ENCODE results near the gene PRRC2B. TPM values are rescaled to one million over a fixed set of nuclear protein-coding genes. Genes with fewer than 3 reads are reported as not detected.

PRRC2B gene
- total and polyA plus RNA-seq, 2 experiments from 2014 or later, result 48.2 to 118 TPM

- H3K36me3 ChIP-seq (replicated peaks; ENCODE audit: insufficient read depth, low read depth), result no peaks in the 10 kb centered on the region
- peaks cover 13% of the 10 kb centered on the region for H4K20me1 ChIP-seq (ENCODE audit: insufficient read depth, poor library complexity, severe bottlenecking)
- H2AFZ ChIP-seq, result no peak overlapping the region
- no peak overlapping the region for H3K27ac ChIP-seq
- no peaks in the 10 kb centered on the region for H3K9me2 ChIP-seq (replicated peaks; ENCODE audit: insufficient read depth)
- no peak overlapping the region for H3K4me3 ChIP-seq
- no peaks in the 10 kb centered on the region for H3K9me3 ChIP-seq (ENCODE audit: low read depth)
- no peak for TF ChIP-seq CTCF (IDR thresholded peaks at IDR 0.05; ENCODE audit: poor library complexity)
- no peak for TF ChIP-seq EZH2phosphoT487 (IDR thresholded peaks at IDR 0.05; ENCODE audit: low read depth, severe bottlenecking, unreplicated experiment)
- TF ChIP-seq EZH2 (IDR thresholded peaks at IDR 0.05; ENCODE audit: borderline replicate concordance), result no peak
- no peaks in the 10 kb centered on the region for H3K4me1 ChIP-seq (ENCODE audit: insufficient read depth)
- H3K4me2 ChIP-seq, result no peak overlapping the region
- no peak for DNase-seq (ENCODE audit: low spot score)
- no peaks in the 10 kb centered on the region for H3K27me3 ChIP-seq
- WGBS (ENCODE audit: low lambda C conversion rate, missing lambda C conversion rate), result 93% methylated on average over 14 of the region's 14 CpGs
- H3K79me2 ChIP-seq, result peaks cover 8% of the 10 kb centered on the region
Observed at GRCh38 chr9:131487621-131488031, 93.7 kb downstream of the PRRC2B start.

DNA sequence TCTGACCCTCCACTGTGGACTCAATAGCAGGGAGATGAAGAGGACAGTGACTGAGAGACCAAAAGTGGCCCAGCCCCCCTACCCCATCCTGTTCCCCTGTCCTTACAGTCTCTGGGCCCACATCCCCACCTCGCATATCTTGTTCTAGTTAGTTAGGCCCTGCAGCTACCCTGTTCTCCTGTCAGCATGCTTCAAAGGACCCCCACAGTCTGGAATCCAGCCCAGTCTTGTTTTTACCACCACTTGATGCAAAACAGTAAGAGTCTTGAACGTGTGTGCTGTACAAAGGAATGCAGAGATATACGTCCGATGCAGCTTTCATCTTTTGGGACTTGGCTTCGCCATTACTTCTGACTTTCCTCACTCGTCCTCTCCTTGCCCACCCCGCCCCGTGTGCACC lies 96.6 kb downstream of the PRRC2B start:
- H2AFZ ChIP-seq, result no peak overlapping the region
- H3K27me3 ChIP-seq, result no peaks in the 10 kb centered on the region
- no peaks in the 10 kb centered on the region for H3K36me3 ChIP-seq (replicated peaks; ENCODE audit: insufficient read depth, low read depth)
- no peaks in the 10 kb centered on the region for H3K4me1 ChIP-seq (ENCODE audit: insufficient read depth)
- no peak for DNase-seq (ENCODE audit: low spot score)
- 85% methylated on average over 7 of the region's 8 CpGs for WGBS (ENCODE audit: low lambda C conversion rate, missing lambda C conversion rate)
- peaks cover 13% of the 10 kb centered on the region for H4K20me1 ChIP-seq (ENCODE audit: insufficient read depth, poor library complexity, severe bottlenecking)
- peaks cover 8% of the 10 kb centered on the region for H3K79me2 ChIP-seq
- H3K4me2 ChIP-seq, result no peak overlapping the region
- no peak overlapping the region for H3K4me3 ChIP-seq
- TF ChIP-seq CTCF (IDR thresholded peaks at IDR 0.05; ENCODE audit: poor library complexity), result no peak
- TF ChIP-seq EZH2phosphoT487 (IDR thresholded peaks at IDR 0.05; ENCODE audit: low read depth, severe bottlenecking, unreplicated experiment), result no peak
- H3K27ac ChIP-seq, result no peak overlapping the region
- no peaks in the 10 kb centered on the region for H3K9me3 ChIP-seq (ENCODE audit: low read depth)
- H3K9me2 ChIP-seq (replicated peaks; ENCODE audit: insufficient read depth), result no peaks in the 10 kb centered on the region

GRCh38 chr9:131491001-131491710 lies 97.3 kb downstream of the PRRC2B start:
- peaks cover 13% of the 10 kb centered on the region for H4K20me1 ChIP-seq (ENCODE audit: insufficient read depth, poor library complexity, severe bottlenecking)
- no peak overlapping the region for H3K4me2 ChIP-seq

More at GRCh38 chr9:131491001-131491710, 97.3 kb downstream of the PRRC2B start:
- H3K27ac ChIP-seq, result no peak overlapping the region
- no peaks in the 10 kb centered on the region for H3K9me2 ChIP-seq (replicated peaks; ENCODE audit: insufficient read depth)
- H3K9me3 ChIP-seq (ENCODE audit: low read depth), result no peaks in the 10 kb centered on the region
- no peak for DNase-seq (ENCODE audit: low spot score)
- no peaks in the 10 kb centered on the region for H3K4me1 ChIP-seq (ENCODE audit: insufficient read depth)
- no peak overlapping the region for H3K4me3 ChIP-seq
- H2AFZ ChIP-seq, result no peak overlapping the region
- no peaks in the 10 kb centered on the region for H3K27me3 ChIP-seq
- peaks cover 8% of the 10 kb centered on the region for H3K79me2 ChIP-seq
- 97% methylated on average over 20 of the region's 20 CpGs for WGBS (ENCODE audit: low lambda C conversion rate, missing lambda C conversion rate)
- TF ChIP-seq EZH2 (IDR thresholded peaks at IDR 0.05; ENCODE audit: borderline replicate concordance), result no peak
- no peak for TF ChIP-seq CTCF (IDR thresholded peaks at IDR 0.05; ENCODE audit: poor library complexity)
- TF ChIP-seq EZH2phosphoT487 (IDR thresholded peaks at IDR 0.05; ENCODE audit: low read depth, severe bottlenecking, unreplicated experiment), result no peak
- H3K36me3 ChIP-seq (replicated peaks; ENCODE audit: insufficient read depth, low read depth), result no peaks in the 10 kb centered on the region
